RPMI7951 (cell line): ENCODE measurements around the gene WASF3. TPM values are rescaled to one million over a fixed set of nuclear protein-coding genes. Genes with fewer than 3 reads are reported as not detected.

Source experiments
- DNase-seq: peaks from one replicate; pipeline ENCODE4 v3.0.0-alpha.2; 2012; ENCODE audit warnings: low read depth
- total RNA-seq: library from RNA; depleted of rRNA; stranded (reverse); fragments of >200 nt; shearing (Covaris generic); gene quantifications from 2 replicates; pipeline ENCODE4 v1.2.3, GENCODE V29; 2014

WASF3 gene
- total RNA-seq, 1 experiment from 2014 or later, result 6.1 TPM

DNA sequence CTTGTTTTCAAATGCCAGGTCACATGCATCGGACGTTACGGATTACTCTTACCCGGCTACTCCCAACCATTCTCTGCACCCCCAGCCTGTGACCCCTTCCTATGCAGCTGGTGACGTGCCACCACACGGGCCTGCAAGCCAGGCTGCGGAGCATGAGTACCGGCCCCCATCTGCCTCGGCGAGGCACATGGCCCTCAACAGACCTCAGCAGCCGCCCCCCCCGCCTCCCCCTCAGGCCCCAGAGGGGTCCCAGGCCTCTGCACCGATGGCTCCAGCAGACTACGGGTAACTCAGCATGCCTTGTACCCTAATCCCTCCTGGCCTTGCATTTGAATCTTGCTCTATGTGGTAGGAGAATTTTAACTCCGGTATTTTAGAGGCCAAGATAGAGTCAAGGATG lies 123.6 kb downstream of the WASF3 start:
- no peak for DNase-seq

- no peak for DNase-seq
Observed at GRCh38 chr13:26682606-26683005, 125.1 kb downstream of the WASF3 start.

- no peak for DNase-seq
Observed at GRCh38 chr13:26685606-26686005, 128.1 kb downstream of the WASF3 start.

GRCh38 chr13:26686285-26686684 lies 128.8 kb downstream of the WASF3 start:
- DNase-seq, result no peak

- no peak for DNase-seq
Observed at GRCh38 chr13:26688286-26688685, 130.8 kb downstream of the WASF3 start.

GRCh38 chr13:26688980-26689379 lies 131.5 kb downstream of the WASF3 start:
- no peak for DNase-seq

DNA sequence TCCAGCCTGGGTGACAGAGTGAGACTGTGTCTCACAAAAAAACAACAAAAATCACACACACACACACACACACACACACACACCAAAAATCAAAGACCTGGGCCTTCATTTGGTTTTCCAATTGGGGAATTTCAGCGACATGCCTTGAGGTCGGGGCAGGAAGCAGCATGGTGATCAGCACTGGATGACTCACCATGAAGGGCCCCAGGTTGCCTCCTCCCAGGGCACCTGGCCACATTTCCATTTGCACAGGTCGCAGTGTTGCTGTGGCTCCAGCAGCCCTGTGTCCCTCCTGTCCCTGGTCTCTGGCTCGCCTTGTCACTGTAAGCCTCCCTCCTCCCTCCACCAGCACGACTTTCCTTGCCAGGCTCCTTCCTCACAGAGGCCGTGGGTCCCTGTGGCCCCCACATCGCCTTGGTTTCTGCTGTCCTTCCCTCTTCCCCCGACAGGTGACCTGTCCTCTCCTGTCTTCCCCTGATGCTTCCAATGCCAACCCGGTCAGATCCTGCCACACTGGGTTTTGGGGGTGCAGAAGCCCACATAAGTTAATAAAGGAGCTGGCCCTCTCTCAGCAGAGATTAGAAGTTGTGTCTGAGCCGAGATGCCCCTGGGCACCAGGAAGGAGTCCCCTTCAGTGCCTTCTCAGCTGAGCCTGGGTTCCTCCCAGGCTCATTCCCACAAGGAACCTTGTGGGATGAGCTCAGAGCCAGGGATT lies 136.4 kb downstream of the WASF3 start:
- DNase-seq, result no peak

GRCh38 chr13:26694609-26695359 lies 137.3 kb downstream of the WASF3 start:
- DNase-seq, result no peak

DNA sequence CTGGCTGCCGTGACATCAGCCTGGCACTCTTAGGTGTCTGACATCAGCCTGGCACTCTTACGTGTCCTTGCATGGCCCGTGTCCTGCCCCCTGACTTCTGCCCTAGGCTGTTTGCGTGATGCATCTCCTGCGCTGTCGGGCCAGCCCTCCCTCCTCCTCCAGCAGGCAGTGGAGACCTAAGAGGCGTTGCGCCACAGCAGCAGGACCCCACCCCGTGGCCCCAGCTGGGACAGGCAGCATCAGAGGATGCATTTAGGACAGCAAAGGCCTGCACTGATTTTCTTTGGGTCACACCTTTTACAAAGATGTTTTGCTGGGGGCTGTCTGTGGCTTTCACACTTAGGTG lies 137.8 kb downstream of the WASF3 start:
- no peak for DNase-seq

DNA sequence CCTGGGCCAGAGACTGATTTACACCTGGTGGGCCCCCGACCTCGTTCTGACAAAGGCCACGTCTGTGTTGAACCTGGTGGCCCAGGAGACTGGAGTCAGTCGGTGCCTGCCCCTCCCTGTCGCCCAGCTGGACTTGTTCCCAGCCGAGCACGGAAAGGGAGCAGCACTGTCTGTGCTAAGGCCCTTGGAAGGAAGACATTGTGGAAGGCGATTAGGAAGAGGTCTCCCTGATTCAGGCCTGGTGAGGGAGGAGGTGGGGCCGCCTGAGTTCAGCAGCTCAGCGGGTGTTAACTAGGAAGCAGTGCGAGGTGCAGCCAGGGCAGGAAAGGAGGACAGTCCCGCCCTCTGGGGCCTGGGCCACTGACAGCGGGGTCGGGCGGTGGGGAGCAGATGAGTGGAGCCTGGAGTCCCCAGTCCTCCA lies 138.4 kb downstream of the WASF3 start:
- no peak for DNase-seq

DNA sequence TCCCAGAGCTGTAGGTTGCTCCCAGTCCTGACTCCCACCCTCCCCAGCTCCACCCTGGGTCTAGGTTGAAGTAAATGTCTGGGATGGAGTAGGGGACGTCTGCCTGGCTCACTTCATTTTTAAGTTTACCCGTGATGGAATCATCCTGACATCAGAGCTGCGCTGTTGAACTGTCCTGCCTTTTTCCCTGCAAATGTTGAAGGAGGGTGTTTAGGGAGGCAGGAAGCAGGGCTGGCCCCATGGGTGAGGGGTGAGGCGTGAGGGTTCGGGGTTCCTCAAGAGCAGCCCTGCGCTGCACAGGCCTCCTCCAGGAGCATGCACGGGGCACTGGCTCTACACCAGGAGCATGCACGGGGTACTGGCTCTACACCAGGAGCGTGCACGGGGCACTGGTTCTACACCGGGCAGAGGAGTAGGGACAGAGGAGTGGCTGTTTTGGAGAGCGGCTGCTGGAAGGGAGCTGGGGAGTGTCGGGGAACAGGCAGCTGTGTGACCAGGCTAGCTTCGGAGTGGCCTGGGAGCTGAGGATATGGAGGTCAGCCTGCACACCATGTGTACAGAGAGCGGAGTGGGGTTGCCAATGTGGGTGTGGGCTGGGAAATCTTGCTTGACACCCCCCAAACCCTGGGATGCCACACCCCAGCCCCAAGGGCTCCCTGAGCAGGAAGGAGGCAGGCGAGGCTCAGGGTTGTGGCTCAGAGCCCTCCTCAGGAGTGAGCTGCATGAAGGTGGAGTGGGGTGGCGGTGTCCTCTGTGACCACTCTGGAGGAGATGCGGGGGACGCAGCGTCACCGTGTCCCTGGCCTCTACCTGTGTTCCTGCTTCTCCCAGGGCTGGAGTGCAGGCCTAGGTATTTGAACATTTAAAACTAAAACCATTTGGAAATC lies 139.8 kb downstream of the WASF3 start:
- no peak for DNase-seq

- peak; percentile 69 for DNase-seq
Observed at GRCh38 chr13:26698392-26699196, 141.1 kb downstream of the WASF3 start.

GRCh38 chr13:26699197-26699490 lies 141.7 kb downstream of the WASF3 start:
- DNase-seq, result no peak

GRCh38 chr13:26705536-26705935 lies 148.1 kb downstream of the WASF3 start:
- DNase-seq, result no peak

DNA sequence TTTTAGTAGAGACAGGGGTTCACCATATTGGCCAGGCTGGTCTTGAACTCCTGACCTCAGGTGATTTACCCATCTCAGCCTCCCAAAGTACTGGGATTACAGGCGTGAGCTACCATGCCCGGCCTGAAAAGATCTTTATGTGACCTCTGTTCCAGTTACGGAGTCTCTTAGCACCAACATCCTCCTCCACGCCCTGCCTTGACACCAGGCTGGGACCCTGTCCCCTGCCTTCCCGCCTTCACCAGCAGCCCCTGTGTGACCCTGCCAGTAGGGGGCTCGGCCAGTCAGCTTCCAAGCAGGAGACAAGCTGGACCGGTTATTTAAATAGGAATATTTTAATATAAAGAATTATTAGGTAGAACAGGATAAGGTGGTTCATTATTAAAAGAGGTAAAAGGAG lies 148.9 kb downstream of the WASF3 start:
- DNase-seq, result no peak

- peak; percentile 32 for DNase-seq
Observed at GRCh38 chr13:26707122-26708006, 149.9 kb downstream of the WASF3 start.

- no peak for DNase-seq
Observed at GRCh38 chr13:26708007-26708297, 150.5 kb downstream of the WASF3 start.

GRCh38 chr13:26709461-26709860 lies 152.0 kb downstream of the WASF3 start:
- no peak for DNase-seq

- no peak for DNase-seq
Observed at GRCh38 chr13:26710166-26710565, 152.7 kb downstream of the WASF3 start.

- no peak for DNase-seq
Observed at GRCh38 chr13:26711211-26711610, 153.7 kb downstream of the WASF3 start.

GRCh38 chr13:26713341-26713740 lies 155.9 kb downstream of the WASF3 start:
- DNase-seq, result no peak
